ENCODE data around the gene LRRC10.

The LRRC10 gene, protein sequence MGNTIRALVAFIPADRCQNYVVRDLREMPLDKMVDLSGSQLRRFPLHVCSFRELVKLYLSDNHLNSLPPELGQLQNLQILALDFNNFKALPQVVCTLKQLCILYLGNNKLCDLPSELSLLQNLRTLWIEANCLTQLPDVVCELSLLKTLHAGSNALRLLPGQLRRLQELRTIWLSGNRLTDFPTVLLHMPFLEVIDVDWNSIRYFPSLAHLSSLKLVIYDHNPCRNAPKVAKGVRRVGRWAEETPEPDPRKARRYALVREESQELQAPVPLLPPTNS

DNA sequence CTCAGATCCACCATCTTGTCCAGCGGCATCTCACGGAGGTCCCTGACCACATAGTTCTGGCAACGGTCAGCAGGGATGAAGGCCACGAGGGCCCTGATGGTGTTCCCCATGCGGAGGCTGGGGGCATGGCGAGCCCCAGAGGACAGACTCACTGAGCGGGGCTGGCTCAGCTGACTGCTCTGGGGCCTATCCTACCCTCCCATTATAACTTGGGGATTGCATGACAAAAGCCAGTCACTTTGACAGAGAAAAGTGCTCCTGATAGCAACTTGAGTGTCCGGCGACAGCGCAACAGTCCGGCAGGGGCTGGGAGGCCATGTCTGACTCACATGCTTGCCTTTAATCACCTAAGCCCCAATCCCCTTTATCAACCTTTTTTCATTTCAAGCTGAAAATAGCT lies at the start of gene LRRC10:
Gene LRRC10 (minus strand): TSS at position 179 of the 400 bp plus-strand sequence. CDS start 69 bp downstream, at position 110.
- no peak for DNase-seq (ENCODE audit: low read depth in 2 of 2)
- TF ChIP-seq CTCF (IDR thresholded peaks at IDR 0.05; ENCODE audit: low read depth, low read length), result no peak
- no peak within 1 kb of the TSS for H3K4me3 ChIP-seq (replicated peaks in 1 of 2; ENCODE audit: low read depth in 2 of 2, low read length in 2 of 2)

- no peak overlapping the region for H3K4me3 ChIP-seq (replicated peaks in 1 of 2; ENCODE audit: low read depth in 2 of 2, low read length in 2 of 2)
- DNase-seq (ENCODE audit: low read depth in 2 of 2), result no peak
- no peak for TF ChIP-seq CTCF (IDR thresholded peaks at IDR 0.05; ENCODE audit: low read depth, low read length)
Measured at GRCh38 chr12:69660164-69660863, 49.6 kb upstream of the LRRC10 start.

DNA sequence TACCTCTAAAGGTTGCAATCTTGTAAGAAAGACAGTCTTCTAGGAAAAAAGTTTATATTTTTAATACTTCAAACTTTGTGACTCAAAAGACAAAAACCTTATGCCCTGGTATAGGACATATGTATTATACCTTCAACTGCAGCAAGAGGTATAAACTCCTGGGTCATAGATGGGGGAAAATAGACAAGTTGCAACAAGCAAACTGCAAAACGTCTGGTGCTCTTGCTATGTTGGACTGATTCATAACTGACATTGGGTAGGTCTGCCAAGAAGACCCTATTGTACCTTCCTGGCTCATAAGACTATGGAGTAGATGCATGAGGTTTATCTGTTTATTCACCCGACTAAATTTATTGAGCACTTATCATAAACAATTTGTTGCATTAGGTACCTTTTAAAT lies 47.5 kb upstream of the LRRC10 start:
- no peak for TF ChIP-seq CTCF (IDR thresholded peaks at IDR 0.05; ENCODE audit: low read depth, low read length)
- DNase-seq (ENCODE audit: low read depth in 2 of 2), result no peak
- H3K4me3 ChIP-seq (replicated peaks in 1 of 2; ENCODE audit: low read depth in 2 of 2, low read length in 2 of 2), result no peak overlapping the region

DNA sequence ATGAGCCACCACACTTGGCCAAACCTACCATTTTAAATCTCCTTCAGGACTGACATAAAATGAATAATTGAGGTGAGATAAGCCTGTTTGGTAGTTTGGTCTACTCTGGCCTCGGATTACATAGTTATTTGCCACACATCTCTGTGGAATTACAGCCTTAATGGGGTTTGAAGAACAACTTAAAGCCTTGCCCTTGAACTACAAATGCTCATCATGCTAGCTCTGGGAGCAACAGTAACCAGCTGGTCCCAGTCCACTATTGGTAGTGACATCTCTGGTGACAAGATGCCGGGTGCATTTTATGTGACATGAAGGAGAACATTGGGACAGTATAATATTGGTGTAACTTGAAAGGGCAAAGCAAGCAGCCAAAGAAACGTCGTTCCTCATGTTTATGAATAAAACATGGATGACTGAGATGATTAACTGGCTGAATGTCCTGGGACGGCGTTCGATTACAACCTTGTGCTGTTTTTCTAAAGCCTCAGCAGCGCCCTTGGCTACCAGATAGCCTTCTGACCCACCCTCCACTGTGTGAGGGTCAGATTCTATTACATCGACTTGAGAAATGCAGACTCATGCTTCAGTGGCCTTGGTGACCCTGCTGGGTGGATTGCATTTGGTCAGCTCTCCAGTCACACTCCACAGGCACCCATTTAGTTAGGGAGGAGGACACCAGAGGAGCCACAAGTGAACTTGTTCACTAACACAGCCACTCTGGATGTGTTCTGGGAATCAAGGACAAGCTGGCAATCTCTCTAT lies 46.9 kb upstream of the LRRC10 start:
- DNase-seq (ENCODE audit: low read depth in 2 of 2), result peak; percentile 21 to 26
- H3K4me3 ChIP-seq (replicated peaks in 1 of 2; ENCODE audit: low read depth in 2 of 2, low read length in 2 of 2), result no peak overlapping the region
- no peak for TF ChIP-seq CTCF (IDR thresholded peaks at IDR 0.05; ENCODE audit: low read depth, low read length)

DNA sequence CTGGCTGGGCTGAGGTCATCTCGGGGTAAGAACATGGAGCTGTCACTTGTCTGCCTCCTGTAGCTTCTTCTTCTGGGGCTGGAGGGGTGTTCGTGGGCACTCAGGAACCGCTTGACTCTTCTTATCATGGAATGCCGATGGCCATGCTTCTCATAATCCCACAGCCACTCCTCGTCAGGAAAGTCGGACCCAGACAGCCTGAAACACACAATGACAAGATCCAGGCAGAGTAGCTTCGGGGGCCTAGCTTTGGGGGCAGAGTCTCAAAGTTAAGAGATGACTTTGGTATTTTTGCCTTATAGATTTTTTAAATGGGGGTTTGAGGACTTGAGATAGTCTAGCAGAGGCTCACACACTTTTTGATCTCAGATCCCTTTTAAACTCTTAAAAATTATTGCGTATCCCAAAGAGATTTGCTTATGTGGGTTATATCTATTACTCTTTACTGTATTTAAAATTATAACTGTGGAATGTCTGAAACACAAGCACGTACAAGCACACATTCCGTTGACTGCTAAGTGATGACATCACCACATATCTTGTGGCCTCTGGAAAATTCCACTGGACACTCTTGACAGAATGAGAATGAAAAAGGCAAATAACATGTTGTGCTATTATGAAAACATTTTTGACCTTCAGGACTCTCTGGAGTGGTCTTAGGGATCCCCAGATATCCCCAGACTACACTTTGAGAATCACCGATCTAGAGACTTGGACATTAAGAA lies 45.1 kb upstream of the LRRC10 start:
- TF ChIP-seq CTCF (IDR thresholded peaks at IDR 0.05; ENCODE audit: low read depth, low read length), result no peak
- DNase-seq (ENCODE audit: low read depth in 2 of 2), result peak; percentile 88 to 91

GRCh38 chr12:69653703-69654102 lies 43.0 kb upstream of the LRRC10 start:
- no peak overlapping the region for H3K4me3 ChIP-seq (replicated peaks in 1 of 2; ENCODE audit: low read depth in 2 of 2, low read length in 2 of 2)
- TF ChIP-seq CTCF (IDR thresholded peaks at IDR 0.05; ENCODE audit: low read depth, low read length), result no peak
- peak; percentile 36 to 66 for DNase-seq (ENCODE audit: low read depth in 2 of 2)

More for the DNA sequence above, 45.1 kb upstream of the LRRC10 start:
- H3K4me3 ChIP-seq (replicated peaks in 1 of 2; ENCODE audit: low read depth in 2 of 2, low read length in 2 of 2), result no peak overlapping the region
